GM23338 (cell line): Measurements from ENCODE around the gene CDCA7L. TPM values are rescaled to one million over a fixed set of nuclear protein-coding genes. Genes with fewer than 3 reads are reported as not detected.

Experiments used
- ATAC-seq: fragments of 200-7000 bp; cut with Tn5 transposase; 3 replicates; pipeline ENCODE4 v1.9.1; 2020
- DNase-seq: peaks from one replicate; pipeline ENCODE4 v3.0.0-alpha.2; 2015; ENCODE audit warnings: low spot score
- H2AFZ ChIP-seq: fragments of 200-600 bp; sonication (generic); 2 replicates; pipeline ENCODE4 v1.8.0; 2016; ENCODE audit warnings: antibody characterized with exemption, mild to moderate bottlenecking, moderate library complexity
- H3F3A ChIP-seq: fragments of 200-600 bp; sonication (generic); replicated peaks from 2 replicates; pipeline ENCODE4 v1.8.0; 2017; ENCODE audit warnings: antibody characterized with exemption, mixed run types, low read depth
- H3K27ac ChIP-seq: fragments of 200-600 bp; sonication (generic); 2 replicates; pipeline ENCODE4 v1.6.1; 2016; ENCODE audit warnings: low read depth
- H3K27me3 ChIP-seq: fragments of 200-600 bp; sonication (generic); 2 replicates; pipeline ENCODE4 v1.8.0; 2016; ENCODE audit warnings: mild to moderate bottlenecking, mixed run types, moderate library complexity; ENCODE audit not compliant: insufficient read depth
- H3K36me3 ChIP-seq: fragments of 200-600 bp; sonication (generic); 2 replicates; pipeline ENCODE4 v1.8.0; 2016; ENCODE audit warnings: mild to moderate bottlenecking; ENCODE audit not compliant: insufficient read depth
- H3K4me1 ChIP-seq: fragments of 200-600 bp; sonication (generic); 2 replicates; pipeline ENCODE4 v1.8.0; 2016; ENCODE audit warnings: mild to moderate bottlenecking, moderate library complexity; ENCODE audit not compliant: insufficient read depth
- H3K4me2 ChIP-seq: fragments of 200-600 bp; sonication (generic); 2 replicates; pipeline ENCODE4 v1.7.1; 2017; ENCODE audit warnings: mixed run types
- H3K4me3 ChIP-seq: fragments of 200-600 bp; sonication (generic); 2 replicates; pipeline ENCODE4 v1.6.1; 2016; ENCODE audit warnings: mixed run types
- H3K79me2 ChIP-seq: fragments of 200-600 bp; sonication (generic); replicated peaks from 2 replicates; pipeline ENCODE4 v1.8.0; 2017; ENCODE audit warnings: mild to moderate bottlenecking; ENCODE audit not compliant: insufficient read depth
- H3K9me2 ChIP-seq: fragments of 200-600 bp; sonication (generic); 2 replicates; pipeline ENCODE4 v1.8.0; 2017; ENCODE audit not compliant: insufficient read depth
- H4K20me1 ChIP-seq: fragments of 200-600 bp; sonication (generic); replicated peaks from 2 replicates; pipeline ENCODE4 v1.8.0; 2017; ENCODE audit warnings: mild to moderate bottlenecking; ENCODE audit not compliant: insufficient read depth
- H3K27ac Mint-ChIP-seq: 2 replicates; pipeline ENCODE4 v1.8.0; 2020; ENCODE audit warnings: inconsistent platforms, mild to moderate bottlenecking, moderate library complexity, mixed read lengths
- H3K27me3 Mint-ChIP-seq: 3 replicates; pipeline ENCODE4 v1.8.0; 2022; ENCODE audit warnings: low read depth, mild to moderate bottlenecking, moderate library complexity, mixed read lengths, inconsistent platforms; ENCODE audit not compliant: insufficient read depth, poor library complexity
- H3K36me3 Mint-ChIP-seq: 3 replicates; pipeline ENCODE4 v1.8.0; 2021; ENCODE audit warnings: low read depth, mild to moderate bottlenecking, inconsistent platforms, moderate library complexity, mixed read lengths
- H3K4me1 Mint-ChIP-seq: 3 replicates; pipeline ENCODE4 v1.8.0; 2020; ENCODE audit warnings: mild to moderate bottlenecking, inconsistent platforms, mixed read lengths
- H3K4me3 Mint-ChIP-seq: 3 replicates; pipeline ENCODE4 v1.8.0; 2021; ENCODE audit warnings: moderate library complexity, mild to moderate bottlenecking, inconsistent platforms, mixed read lengths
- H3K9me3 Mint-ChIP-seq: 3 replicates; pipeline ENCODE4 v1.8.0; 2020; ENCODE audit warnings: moderate library complexity, mild to moderate bottlenecking, inconsistent platforms, mixed read lengths
- CREB1 ChIP-seq: fragments of 250-450 bp; sonication (Bioruptor Pico); IDR thresholded peaks from 2 replicates; pipeline ENCODE4 v1.5.0; 2020; ENCODE audit warnings: low read depth, mild to moderate bottlenecking, moderate library complexity
- EZH2 ChIP-seq: fragments of 200-600 bp; sonication (generic); IDR thresholded peaks from one replicate; pipeline ENCODE4 v1.8.0; 2017; ENCODE audit warnings: antibody characterized with exemption, mild to moderate bottlenecking, low read depth; ENCODE audit not compliant: unreplicated experiment
- EZH2phosphoT487 ChIP-seq: fragments of 200-600 bp; sonication (generic); IDR thresholded peaks from one replicate; pipeline ENCODE4 v1.8.1; 2018; ENCODE audit warnings: antibody characterized with exemption; ENCODE audit not compliant: unreplicated experiment
- JUNB ChIP-seq: IDR thresholded peaks from one replicate; pipeline ENCODE4 v1.6.1; 2016; ENCODE audit warnings: antibody characterized with exemption; ENCODE audit not compliant: unreplicated experiment
- NANOG ChIP-seq: IDR thresholded peaks from 2 replicates; pipeline ENCODE4 v1.6.1; 2016; ENCODE audit warnings: antibody characterized with exemption, borderline replicate concordance
- POLR2AphosphoS5 ChIP-seq: IDR thresholded peaks from 2 replicates; pipeline ENCODE4 v1.6.1; 2016; ENCODE audit warnings: antibody characterized with exemption, low read depth
- STAT1 ChIP-seq: IDR thresholded peaks from one replicate; pipeline ENCODE4 v1.6.1; 2016; ENCODE audit warnings: antibody characterized with exemption; ENCODE audit not compliant: unreplicated experiment
- ZNF114 ChIP-seq: fragments of 250-450 bp; sonication (Bioruptor Pico); IDR thresholded peaks from 2 replicates; pipeline ENCODE4 v1.5.0; 2020; ENCODE audit warnings: mild to moderate bottlenecking, moderate library complexity
- ZNF331 ChIP-seq: fragments of 250-450 bp; sonication (Bioruptor Pico); IDR thresholded peaks from 2 replicates; pipeline ENCODE4 v1.5.0; 2020; ENCODE audit warnings: low read depth, mild to moderate bottlenecking, moderate library complexity
- polyA plus RNA-seq: library from polyadenylated mRNA; unstranded; fragments of >200 nt; fragmentation: Nextera tagmentation; extraction: Ambion mirVana; gene quantifications from 2 replicates; pipeline ENCODE4 v1.2.1, GENCODE V29; 2016
- total RNA-seq: library from RNA; depleted of rRNA; stranded (reverse); fragments of >200 nt; shearing (Covaris generic); gene quantifications from 2 replicates; pipeline ENCODE4 v1.2.3, GENCODE V29; 2014
- TF ChIP-seq, protein P1 (sequence below), 2 experiments: fragments of 200-600 bp in 1 of 2; sonication (generic) in 1 of 2; conservative IDR thresholded peaks; 2 replicates each; pipeline versions ENCODE4 v1.5.1 to v1.6.1; 2016 to 2017; ENCODE audit warnings: antibody characterized with exemption in 2 of 2, low read depth in 2 of 2, mild to moderate bottlenecking in 2 of 2, moderate library complexity in 1 of 2
- TF ChIP-seq, protein P2 (sequence below): IDR thresholded peaks from one replicate; pipeline ENCODE4 v1.6.1; 2018; ENCODE audit warnings: antibody characterized with exemption; ENCODE audit not compliant: unreplicated experiment
- TF ChIP-seq, protein P3 (sequence below): fragments of 250-450 bp; sonication (Bioruptor Pico); IDR thresholded peaks from 2 replicates; pipeline ENCODE4 v1.5.0; 2020; ENCODE audit warnings: mild to moderate bottlenecking, moderate library complexity
- TF ChIP-seq, protein P4 (sequence below): IDR thresholded peaks from 2 replicates; pipeline ENCODE4 v1.6.1; 2016; ENCODE audit warnings: antibody characterized with exemption

The CDCA7L gene
- total and polyA plus RNA-seq, 2 experiments from 2014 or later: 174 to 187 TPM

DNA sequence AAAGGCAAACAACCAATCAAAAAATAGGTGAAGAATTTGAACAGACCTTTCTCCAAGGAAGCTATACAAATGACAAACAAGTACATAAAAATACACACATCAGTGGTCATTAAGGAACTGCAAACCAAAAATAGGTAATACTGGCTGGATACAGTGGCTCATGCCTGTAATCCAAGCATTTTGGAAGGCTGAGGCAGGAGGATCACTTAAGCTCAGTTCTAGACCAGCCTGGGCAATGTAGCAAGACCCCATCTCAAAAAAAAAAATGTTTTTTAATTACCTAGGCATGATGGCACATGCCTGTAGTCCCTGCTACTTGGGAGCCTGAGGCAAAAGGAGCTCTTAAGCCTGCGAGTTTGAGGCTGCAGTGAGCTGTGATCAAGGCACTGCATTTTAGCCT is 19.3 kb downstream of the CDCA7L start:
- no peaks in the 10 kb centered on the region for H3K27me3 Mint-ChIP-seq
- no peak for ATAC-seq
- no peak overlapping the region for H3K4me2 ChIP-seq
- no peak overlapping the region for H3K4me3 ChIP-seq
- TF ChIP-seq ZNF331 (no peak), NANOG (no peak), EZH2phosphoT487 (no peak), ZNF114 (CRISPR knock-in tag) (no peak), CREB1 (CRISPR knock-in tag) (no peak), JUNB (no peak), POLR2AphosphoS5 (no peak), EZH2 (no peak), STAT1 (no peak)
- TF ChIP-seq, protein P1, sequence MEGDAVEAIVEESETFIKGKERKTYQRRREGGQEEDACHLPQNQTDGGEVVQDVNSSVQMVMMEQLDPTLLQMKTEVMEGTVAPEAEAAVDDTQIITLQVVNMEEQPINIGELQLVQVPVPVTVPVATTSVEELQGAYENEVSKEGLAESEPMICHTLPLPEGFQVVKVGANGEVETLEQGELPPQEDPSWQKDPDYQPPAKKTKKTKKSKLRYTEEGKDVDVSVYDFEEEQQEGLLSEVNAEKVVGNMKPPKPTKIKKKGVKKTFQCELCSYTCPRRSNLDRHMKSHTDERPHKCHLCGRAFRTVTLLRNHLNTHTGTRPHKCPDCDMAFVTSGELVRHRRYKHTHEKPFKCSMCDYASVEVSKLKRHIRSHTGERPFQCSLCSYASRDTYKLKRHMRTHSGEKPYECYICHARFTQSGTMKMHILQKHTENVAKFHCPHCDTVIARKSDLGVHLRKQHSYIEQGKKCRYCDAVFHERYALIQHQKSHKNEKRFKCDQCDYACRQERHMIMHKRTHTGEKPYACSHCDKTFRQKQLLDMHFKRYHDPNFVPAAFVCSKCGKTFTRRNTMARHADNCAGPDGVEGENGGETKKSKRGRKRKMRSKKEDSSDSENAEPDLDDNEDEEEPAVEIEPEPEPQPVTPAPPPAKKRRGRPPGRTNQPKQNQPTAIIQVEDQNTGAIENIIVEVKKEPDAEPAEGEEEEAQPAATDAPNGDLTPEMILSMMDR (conservative IDR thresholded peaks at IDR 0.05; ENCODE audit: low read depth in 2 of 2): no peak
- TF ChIP-seq, protein P2, sequence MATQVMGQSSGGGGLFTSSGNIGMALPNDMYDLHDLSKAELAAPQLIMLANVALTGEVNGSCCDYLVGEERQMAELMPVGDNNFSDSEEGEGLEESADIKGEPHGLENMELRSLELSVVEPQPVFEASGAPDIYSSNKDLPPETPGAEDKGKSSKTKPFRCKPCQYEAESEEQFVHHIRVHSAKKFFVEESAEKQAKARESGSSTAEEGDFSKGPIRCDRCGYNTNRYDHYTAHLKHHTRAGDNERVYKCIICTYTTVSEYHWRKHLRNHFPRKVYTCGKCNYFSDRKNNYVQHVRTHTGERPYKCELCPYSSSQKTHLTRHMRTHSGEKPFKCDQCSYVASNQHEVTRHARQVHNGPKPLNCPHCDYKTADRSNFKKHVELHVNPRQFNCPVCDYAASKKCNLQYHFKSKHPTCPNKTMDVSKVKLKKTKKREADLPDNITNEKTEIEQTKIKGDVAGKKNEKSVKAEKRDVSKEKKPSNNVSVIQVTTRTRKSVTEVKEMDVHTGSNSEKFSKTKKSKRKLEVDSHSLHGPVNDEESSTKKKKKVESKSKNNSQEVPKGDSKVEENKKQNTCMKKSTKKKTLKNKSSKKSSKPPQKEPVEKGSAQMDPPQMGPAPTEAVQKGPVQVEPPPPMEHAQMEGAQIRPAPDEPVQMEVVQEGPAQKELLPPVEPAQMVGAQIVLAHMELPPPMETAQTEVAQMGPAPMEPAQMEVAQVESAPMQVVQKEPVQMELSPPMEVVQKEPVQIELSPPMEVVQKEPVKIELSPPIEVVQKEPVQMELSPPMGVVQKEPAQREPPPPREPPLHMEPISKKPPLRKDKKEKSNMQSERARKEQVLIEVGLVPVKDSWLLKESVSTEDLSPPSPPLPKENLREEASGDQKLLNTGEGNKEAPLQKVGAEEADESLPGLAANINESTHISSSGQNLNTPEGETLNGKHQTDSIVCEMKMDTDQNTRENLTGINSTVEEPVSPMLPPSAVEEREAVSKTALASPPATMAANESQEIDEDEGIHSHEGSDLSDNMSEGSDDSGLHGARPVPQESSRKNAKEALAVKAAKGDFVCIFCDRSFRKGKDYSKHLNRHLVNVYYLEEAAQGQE: no peak
- TF ChIP-seq, protein P3, sequence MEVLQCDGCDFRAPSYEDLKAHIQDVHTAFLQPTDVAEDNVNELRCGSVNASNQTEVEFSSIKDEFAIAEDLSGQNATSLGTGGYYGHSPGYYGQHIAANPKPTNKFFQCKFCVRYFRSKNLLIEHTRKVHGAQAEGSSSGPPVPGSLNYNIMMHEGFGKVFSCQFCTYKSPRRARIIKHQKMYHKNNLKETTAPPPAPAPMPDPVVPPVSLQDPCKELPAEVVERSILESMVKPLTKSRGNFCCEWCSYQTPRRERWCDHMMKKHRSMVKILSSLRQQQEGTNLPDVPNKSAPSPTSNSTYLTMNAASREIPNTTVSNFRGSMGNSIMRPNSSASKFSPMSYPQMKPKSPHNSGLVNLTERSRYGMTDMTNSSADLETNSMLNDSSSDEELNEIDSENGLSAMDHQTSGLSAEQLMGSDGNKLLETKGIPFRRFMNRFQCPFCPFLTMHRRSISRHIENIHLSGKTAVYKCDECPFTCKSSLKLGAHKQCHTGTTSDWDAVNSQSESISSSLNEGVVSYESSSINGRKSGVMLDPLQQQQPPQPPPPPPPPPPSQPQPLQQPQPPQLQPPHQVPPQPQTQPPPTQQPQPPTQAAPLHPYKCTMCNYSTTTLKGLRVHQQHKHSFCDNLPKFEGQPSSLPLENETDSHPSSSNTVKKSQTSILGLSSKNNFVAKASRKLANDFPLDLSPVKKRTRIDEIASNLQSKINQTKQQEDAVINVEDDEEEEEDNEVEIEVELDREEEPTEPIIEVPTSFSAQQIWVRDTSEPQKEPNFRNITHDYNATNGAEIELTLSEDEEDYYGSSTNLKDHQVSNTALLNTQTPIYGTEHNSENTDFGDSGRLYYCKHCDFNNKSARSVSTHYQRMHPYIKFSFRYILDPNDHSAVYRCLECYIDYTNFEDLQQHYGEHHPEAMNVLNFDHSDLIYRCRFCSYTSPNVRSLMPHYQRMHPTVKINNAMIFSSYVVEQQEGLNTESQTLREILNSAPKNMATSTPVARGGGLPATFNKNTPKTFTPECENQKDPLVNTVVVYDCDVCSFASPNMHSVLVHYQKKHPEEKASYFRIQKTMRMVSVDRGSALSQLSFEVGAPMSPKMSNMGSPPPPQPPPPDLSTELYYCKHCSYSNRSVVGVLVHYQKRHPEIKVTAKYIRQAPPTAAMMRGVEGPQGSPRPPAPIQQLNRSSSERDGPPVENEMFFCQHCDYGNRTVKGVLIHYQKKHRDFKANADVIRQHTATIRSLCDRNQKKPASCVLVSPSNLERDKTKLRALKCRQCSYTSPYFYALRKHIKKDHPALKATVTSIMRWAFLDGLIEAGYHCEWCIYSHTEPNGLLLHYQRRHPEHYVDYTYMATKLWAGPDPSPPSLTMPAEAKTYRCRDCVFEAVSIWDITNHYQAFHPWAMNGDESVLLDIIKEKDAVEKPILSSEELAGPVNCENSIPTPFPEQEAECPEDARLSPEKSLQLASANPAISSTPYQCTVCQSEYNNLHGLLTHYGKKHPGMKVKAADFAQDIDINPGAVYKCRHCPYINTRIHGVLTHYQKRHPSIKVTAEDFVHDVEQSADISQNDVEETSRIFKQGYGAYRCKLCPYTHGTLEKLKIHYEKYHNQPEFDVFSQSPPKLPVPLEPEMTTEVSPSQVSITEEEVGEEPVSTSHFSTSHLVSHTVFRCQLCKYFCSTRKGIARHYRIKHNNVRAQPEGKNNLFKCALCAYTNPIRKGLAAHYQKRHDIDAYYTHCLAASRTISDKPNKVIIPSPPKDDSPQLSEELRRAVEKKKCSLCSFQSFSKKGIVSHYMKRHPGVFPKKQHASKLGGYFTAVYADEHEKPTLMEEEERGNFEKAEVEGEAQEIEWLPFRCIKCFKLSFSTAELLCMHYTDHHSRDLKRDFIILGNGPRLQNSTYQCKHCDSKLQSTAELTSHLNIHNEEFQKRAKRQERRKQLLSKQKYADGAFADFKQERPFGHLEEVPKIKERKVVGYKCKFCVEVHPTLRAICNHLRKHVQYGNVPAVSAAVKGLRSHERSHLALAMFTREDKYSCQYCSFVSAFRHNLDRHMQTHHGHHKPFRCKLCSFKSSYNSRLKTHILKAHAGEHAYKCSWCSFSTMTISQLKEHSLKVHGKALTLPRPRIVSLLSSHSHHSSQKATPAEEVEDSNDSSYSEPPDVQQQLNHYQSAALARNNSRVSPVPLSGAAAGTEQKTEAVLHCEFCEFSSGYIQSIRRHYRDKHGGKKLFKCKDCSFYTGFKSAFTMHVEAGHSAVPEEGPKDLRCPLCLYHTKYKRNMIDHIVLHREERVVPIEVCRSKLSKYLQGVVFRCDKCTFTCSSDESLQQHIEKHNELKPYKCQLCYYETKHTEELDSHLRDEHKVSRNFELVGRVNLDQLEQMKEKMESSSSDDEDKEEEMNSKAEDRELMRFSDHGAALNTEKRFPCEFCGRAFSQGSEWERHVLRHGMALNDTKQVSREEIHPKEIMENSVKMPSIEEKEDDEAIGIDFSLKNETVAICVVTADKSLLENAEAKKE (CRISPR knock-in tag): no peak
- TF ChIP-seq, protein P4, sequence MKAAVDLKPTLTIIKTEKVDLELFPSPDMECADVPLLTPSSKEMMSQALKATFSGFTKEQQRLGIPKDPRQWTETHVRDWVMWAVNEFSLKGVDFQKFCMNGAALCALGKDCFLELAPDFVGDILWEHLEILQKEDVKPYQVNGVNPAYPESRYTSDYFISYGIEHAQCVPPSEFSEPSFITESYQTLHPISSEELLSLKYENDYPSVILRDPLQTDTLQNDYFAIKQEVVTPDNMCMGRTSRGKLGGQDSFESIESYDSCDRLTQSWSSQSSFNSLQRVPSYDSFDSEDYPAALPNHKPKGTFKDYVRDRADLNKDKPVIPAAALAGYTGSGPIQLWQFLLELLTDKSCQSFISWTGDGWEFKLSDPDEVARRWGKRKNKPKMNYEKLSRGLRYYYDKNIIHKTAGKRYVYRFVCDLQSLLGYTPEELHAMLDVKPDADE: no peak
- H3K4me1 ChIP-seq: peaks cover 43% of the 10 kb centered on the region
- H3K27ac Mint-ChIP-seq: no peak overlapping the region
- peaks cover 58% of the 10 kb centered on the region for H3K4me1 Mint-ChIP-seq
- H3K36me3 Mint-ChIP-seq: peaks cover 27% of the 10 kb centered on the region; the same call in 2 of the 3 replicates
- no peaks in the 10 kb centered on the region for H3K9me2 ChIP-seq
- H3K4me3 Mint-ChIP-seq: no peak overlapping the region
- no peak for DNase-seq
- H3F3A ChIP-seq: no peaks in the 10 kb centered on the region
- H3K27ac ChIP-seq: no peak overlapping the region
- peaks cover 100% of the 10 kb centered on the region for H3K79me2 ChIP-seq
- peaks cover 5% of the 10 kb centered on the region; the same call in 2 of the 3 replicates for H3K9me3 Mint-ChIP-seq
- H3K27me3 ChIP-seq: no peaks in the 10 kb centered on the region
- H2AFZ ChIP-seq: no peak overlapping the region
- H4K20me1 ChIP-seq: peaks cover 32% of the 10 kb centered on the region
- no peaks in the 10 kb centered on the region for H3K36me3 ChIP-seq
